Endodermal cell (in vitro differentiated cells): ENCODE measurements around the gene SUPT20H. TPM values are rescaled to one million over a fixed set of nuclear protein-coding genes. Genes with fewer than 3 reads are reported as not detected.

Source experiments
- DNase-seq: peaks from one replicate; pipeline ENCODE4 v3.0.0-alpha.2; 2017
- H3K27ac ChIP-seq: 2 replicates; pipeline ENCODE4 v1.5.1; 2013; ENCODE audit warnings: mild to moderate bottlenecking, low read depth, low read length, moderate library complexity
- H3K27me3 ChIP-seq: 2 replicates; pipeline ENCODE4 v1.6.1; 2013; ENCODE audit warnings: mild to moderate bottlenecking, low read length, moderate library complexity; ENCODE audit not compliant: insufficient read depth, control insufficient read depth, poor library complexity, severe bottlenecking
- H3K36me3 ChIP-seq: 2 replicates; pipeline ENCODE4 v1.7.0; 2013; ENCODE audit warnings: mild to moderate bottlenecking, low read length, moderate library complexity; ENCODE audit not compliant: control insufficient read depth, insufficient read depth
- H3K4me1 ChIP-seq: one replicate; pipeline ENCODE4 v1.7.0; 2013; ENCODE audit warnings: low read length; ENCODE audit not compliant: control insufficient read depth, insufficient read depth
- H3K4me3 ChIP-seq: 2 replicates; pipeline ENCODE4 v1.5.1; 2013; ENCODE audit warnings: mild to moderate bottlenecking, low read length, moderate library complexity
- H3K9ac ChIP-seq: 2 replicates; pipeline ENCODE4 v1.6.1; 2013; ENCODE audit warnings: mild to moderate bottlenecking, low read length, moderate library complexity; ENCODE audit not compliant: poor library complexity, severe bottlenecking; ENCODE audit errors: extremely low read depth
- H3K9me3 ChIP-seq: 2 replicates; pipeline ENCODE4 v1.6.1; 2013; ENCODE audit warnings: mild to moderate bottlenecking, low read length, moderate library complexity; ENCODE audit not compliant: control insufficient read depth
- H3K27ac Mint-ChIP-seq: 2 replicates; pipeline ENCODE4 v1.8.0; 2020; ENCODE audit warnings: mixed read lengths
- H3K27me3 Mint-ChIP-seq: 2 replicates; pipeline ENCODE4 v1.8.0; 2021; ENCODE audit warnings: mild to moderate bottlenecking, mixed read lengths; ENCODE audit not compliant: insufficient read depth
- H3K36me3 Mint-ChIP-seq: 2 replicates; pipeline ENCODE4 v1.8.0; 2020; ENCODE audit warnings: low read depth, mixed read lengths
- H3K4me1 Mint-ChIP-seq: 2 replicates; pipeline ENCODE4 v1.8.0; 2020; ENCODE audit warnings: mixed read lengths
- H3K4me3 Mint-ChIP-seq: 2 replicates; pipeline ENCODE4 v1.8.0; 2020; ENCODE audit warnings: mild to moderate bottlenecking, moderate library complexity, mixed read lengths
- H3K9me3 Mint-ChIP-seq: 2 replicates; pipeline ENCODE4 v1.8.0; 2020; ENCODE audit warnings: mild to moderate bottlenecking, mixed read lengths
- CTCF ChIP-seq: fragments of 200-600 bp; sonication (generic); conservative IDR thresholded peaks from 2 replicates; pipeline ENCODE4 v1.5.0; 2021; ENCODE audit warnings: antibody characterized with exemption, mild to moderate bottlenecking
- WGBS, 2 experiments: methylation state at CpG; one replicate each; pipeline versions ENCODE4 v1.1.5 to v1.1.7; 2013; ENCODE audit warnings: missing lambda C conversion rate in 2 of 2, mixed read lengths in 1 of 2; ENCODE audit not compliant: insufficient coverage in 1 of 2, insufficient read length in 1 of 2; 5-methylcytosine and 5-hydroxymethylcytosine counted together
- total RNA-seq, 2 donors: library from RNA; stranded (reverse); fragmentation: NEBNext Ultra II Directional in 1 of 2; extraction: Animal tissue kit (Norgen Biotek cat#: 25700) in 1 of 2; gene quantifications; 2 replicates in 1 of 2; 3 replicates in 1 of 2; pipeline ENCODE4 v1.2.1, GENCODE V29; 2021

The SUPT20H gene
- total RNA-seq, 2 donors from 2014 or later: 84.8 to 102 TPM

GRCh38 chr13:37026771-37027170 lies 32.7 kb downstream of the SUPT20H start:
- Mint-ChIP-seq H3K4me3 (no peak overlapping the region), H3K4me1 (no peaks in the 10 kb centered on the region), H3K9me3 (no peaks in the 10 kb centered on the region), H3K27ac (no peak overlapping the region), H3K27me3 (no peaks in the 10 kb centered on the region), H3K36me3 (peaks cover 57% of the 10 kb centered on the region)
- H3K27me3 ChIP-seq: no peaks in the 10 kb centered on the region
- no peaks in the 10 kb centered on the region for H3K4me1 ChIP-seq
- H3K27ac ChIP-seq: no peak overlapping the region
- no peaks in the 10 kb centered on the region for H3K9me3 ChIP-seq
- H3K9ac ChIP-seq: no peak overlapping the region
- DNase-seq: no peak
- no peak for TF ChIP-seq CTCF
- no peak overlapping the region for H3K4me3 ChIP-seq
- WGBS, 2 experiments: no CpG with 5 or more reads among the region's 1 CpG
- peaks cover 93% of the 10 kb centered on the region for H3K36me3 ChIP-seq

GRCh38 chr13:37023871-37024270 lies 35.6 kb downstream of the SUPT20H start:
- no peak for DNase-seq
- peaks cover 55% of the 10 kb centered on the region for H3K36me3 Mint-ChIP-seq
- H3K9ac ChIP-seq: no peak overlapping the region
- no peak overlapping the region for H3K27ac ChIP-seq
- no peaks in the 10 kb centered on the region for H3K27me3 ChIP-seq
- no peak overlapping the region for H3K27ac Mint-ChIP-seq
- H3K9me3 ChIP-seq: no peaks in the 10 kb centered on the region
- H3K27me3 Mint-ChIP-seq: no peaks in the 10 kb centered on the region
- H3K36me3 ChIP-seq: peaks cover 94% of the 10 kb centered on the region
- no peaks in the 10 kb centered on the region for H3K4me1 ChIP-seq
- no peak overlapping the region for H3K4me3 ChIP-seq
- H3K4me1 Mint-ChIP-seq: no peaks in the 10 kb centered on the region
- no peak overlapping the region for H3K4me3 Mint-ChIP-seq
- H3K9me3 Mint-ChIP-seq: no peaks in the 10 kb centered on the region
- WGBS, 2 experiments: 96% methylated on average over 1 of the region's 1 CpG; no CpG with 5 or more reads in 1 of the 2 experiments
- TF ChIP-seq CTCF: no peak

- H3K4me3 ChIP-seq: no peak overlapping the region
- no peak overlapping the region for H3K4me3 Mint-ChIP-seq
- WGBS, 2 experiments: 100% methylated on average over 1 of the region's 1 CpG; no CpG with 5 or more reads in 1 of the 2 experiments
- H3K9me3 Mint-ChIP-seq: peaks cover 1% of the 10 kb centered on the region
- H3K36me3 ChIP-seq: peaks cover 95% of the 10 kb centered on the region
- no peaks in the 10 kb centered on the region for H3K4me1 ChIP-seq
- no peak overlapping the region for H3K27ac ChIP-seq
- peaks cover 63% of the 10 kb centered on the region for H3K36me3 Mint-ChIP-seq
- no peaks in the 10 kb centered on the region for H3K4me1 Mint-ChIP-seq
- no peak for DNase-seq
- no peak overlapping the region for H3K9ac ChIP-seq
- TF ChIP-seq CTCF: no peak
- H3K9me3 ChIP-seq: no peaks in the 10 kb centered on the region
- no peaks in the 10 kb centered on the region for H3K27me3 Mint-ChIP-seq
- no peak overlapping the region for H3K27ac Mint-ChIP-seq
- no peaks in the 10 kb centered on the region for H3K27me3 ChIP-seq
These were observed 44.9 kb downstream of the SUPT20H start for GRCh38 chr13:37014609-37015008.
